KBM-7 (cell line): ENCODE measurements around the gene PARP4.
"Not testable (repeated sequence)": the region's sequence is repeated elsewhere in the genome, so short reads cannot be mapped to it uniquely, and the experiment has no call there.

Experiments used
- DNase-seq: peaks from one replicate; pipeline ENCODE4 v3.0.0-alpha.2; 2015
- in situ Hi-C: fragments of 300-500 bp; cut with MboI; formaldehyde crosslinking; loops from 2 replicates; pipeline ENCODE4 v1.14.3; 2020; ENCODE audit warnings: low sequenced_read_pairs, low pct_unique_long_range_greater_than_20kb, mixed read lengths

PARP4 gene

DNA sequence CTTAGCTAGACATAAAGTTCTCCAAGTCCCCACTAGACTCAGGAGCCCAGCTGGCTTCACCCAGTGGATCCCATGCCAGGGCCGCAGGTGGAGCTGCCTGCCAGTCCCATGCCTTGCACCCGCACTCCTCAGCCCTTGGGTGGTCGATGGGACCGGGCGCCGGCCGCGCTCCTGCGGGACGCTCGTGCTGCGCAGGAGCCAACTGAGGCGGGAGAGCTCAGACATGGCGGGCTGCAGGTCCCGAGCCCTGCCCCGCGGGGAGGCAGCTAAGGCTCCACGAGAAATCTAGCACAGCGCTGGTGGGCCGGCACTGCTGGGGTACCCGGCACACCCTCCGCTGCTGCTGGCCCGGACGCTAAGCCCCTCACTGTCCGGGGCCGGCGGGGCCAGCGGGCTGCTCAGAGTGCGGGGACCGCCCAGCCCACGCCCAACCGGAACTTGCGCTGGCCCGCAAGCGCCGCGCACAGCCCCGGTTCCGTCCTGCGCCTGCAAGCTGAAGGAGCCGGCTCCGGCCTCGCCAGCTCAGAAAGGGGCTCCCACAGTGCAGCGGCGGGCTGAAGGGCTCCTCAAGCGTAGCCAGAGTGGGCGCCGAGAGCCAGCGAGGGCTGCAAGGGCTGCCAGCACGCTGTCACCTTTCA lies 5.8 kb downstream of the PARP4 start:
- in situ Hi-C loops: no loop called here

GRCh38 chr13:24506283-24506682 lies 6.3 kb downstream of the PARP4 start:
- in situ Hi-C loops, DNase-seq: not testable (repeated sequence)

More for the DNA sequence above, 5.8 kb downstream of the PARP4 start:
- no peak for DNase-seq

DNA sequence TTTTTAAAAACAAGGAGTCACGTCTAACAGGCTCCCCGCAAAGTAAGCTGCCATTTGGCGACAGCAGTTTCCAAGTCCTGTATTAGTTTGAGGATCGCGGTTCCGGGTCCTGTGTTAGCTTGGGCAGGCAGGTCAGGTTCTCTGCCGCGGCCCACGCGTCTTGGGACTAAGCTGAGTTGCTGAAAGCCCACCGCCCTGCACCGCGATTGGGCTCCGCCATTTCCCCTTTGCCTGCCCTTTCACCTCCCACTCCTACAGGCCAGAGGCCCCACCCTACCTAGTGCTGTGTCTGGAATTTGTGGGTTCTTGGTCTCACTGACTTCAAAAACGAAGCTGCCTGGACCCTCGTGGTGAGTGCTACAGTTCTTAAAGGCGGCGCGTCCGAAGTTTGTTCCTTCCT lies 6.8 kb downstream of the PARP4 start:
- in situ Hi-C loops: no loop called here
- DNase-seq: no peak

GRCh38 chr13:24505256-24505655 lies 7.3 kb downstream of the PARP4 start:
- in situ Hi-C loops: no loop called here
- peak; percentile 75 for DNase-seq

- no peak for DNase-seq
- in situ Hi-C loops: no loop called here
These were observed 9.2 kb downstream of the PARP4 start for GRCh38 chr13:24503379-24503696.

GRCh38 chr13:24502533-24503378 lies 9.8 kb downstream of the PARP4 start:
- DNase-seq: no peak
- in situ Hi-C loops: no loop called here

DNA sequence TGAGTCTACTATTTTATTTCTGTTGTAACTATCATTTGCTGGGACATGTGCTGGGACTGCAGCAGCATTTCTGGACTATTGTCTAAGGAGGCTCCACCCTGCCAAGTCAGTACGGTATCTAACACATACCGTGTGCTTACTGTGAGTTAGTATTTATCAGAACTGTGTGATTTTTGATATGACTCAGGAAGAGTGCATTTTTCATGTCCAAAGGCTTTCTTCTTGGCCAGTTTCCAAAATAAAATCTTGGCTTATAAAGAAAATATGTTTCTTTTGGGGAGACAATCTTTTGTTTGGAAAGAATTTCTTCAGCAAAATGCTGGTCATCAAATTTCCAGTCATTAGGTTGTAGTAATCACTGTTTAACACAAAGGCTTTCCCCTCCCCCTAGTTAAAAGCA lies 11.6 kb downstream of the PARP4 start:
- DNase-seq: no peak

DNA sequence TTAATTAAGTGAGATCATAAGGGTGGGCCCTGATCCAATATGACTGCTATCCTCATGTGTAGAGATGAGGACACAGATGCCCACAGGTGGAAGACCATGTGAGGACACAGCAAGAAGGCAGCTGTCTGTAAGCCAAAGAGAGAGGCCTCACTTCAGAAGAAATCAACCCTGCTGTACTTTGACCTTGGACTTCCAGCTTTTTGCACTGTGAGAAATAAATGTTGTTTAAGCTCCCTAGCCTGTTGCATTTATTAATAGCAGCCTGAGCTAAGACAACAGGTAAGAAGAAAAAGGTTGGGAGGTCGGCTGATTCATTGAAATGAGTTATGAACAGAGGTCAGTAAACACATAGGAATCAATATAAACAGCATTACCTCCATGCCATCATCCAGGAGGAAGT lies 14.8 kb downstream of the PARP4 start:
- no peak for DNase-seq
- in situ Hi-C loops: no loop called here

More for the DNA sequence above, 11.6 kb downstream of the PARP4 start:
- in situ Hi-C loops: no loop called here

DNA sequence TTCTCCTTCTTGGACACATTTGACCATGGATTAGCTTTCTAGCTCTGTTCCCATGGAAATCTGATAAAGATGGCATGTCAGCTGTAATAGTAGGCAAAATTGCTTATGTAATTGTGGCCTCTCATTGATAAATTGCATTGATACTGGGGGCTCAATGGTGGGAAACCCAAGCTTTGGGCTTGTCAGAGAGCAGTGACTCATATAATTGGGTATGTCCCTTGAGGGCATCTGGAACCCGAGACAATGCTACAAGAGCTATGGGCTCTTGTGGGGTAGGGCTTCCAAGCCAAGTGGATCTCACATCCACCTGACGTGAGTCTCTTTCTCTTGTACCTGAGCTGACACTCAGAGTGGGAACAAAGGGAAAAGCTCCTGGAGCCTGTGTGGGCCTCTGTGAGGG lies 16.3 kb downstream of the PARP4 start:
- in situ Hi-C loops, DNase-seq: not testable (repeated sequence)

- in situ Hi-C loops: no loop called here
These were observed 17.3 kb downstream of the PARP4 start for GRCh38 chr13:24495151-24495729.

DNA sequence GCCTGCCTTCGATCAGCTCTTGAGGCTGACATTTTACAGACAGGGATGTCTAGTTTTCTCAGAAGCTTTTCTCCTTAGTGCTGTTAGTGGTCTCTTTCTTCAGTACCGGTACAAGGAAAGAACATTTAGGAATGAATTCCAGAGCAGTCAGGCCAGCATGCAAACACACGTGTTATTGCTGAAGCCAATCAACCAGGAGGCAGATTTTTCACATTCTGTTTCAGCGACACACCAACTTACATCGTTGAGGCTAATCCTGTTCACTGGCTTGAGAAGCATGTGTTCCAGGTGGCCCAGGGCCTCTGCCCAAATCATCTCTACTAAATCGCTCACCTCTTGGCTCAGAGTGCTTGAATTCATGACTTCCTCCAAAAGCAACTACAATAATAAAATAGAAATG lies 19.2 kb downstream of the PARP4 start:
- no peak for DNase-seq
- in situ Hi-C loops: no loop called here

More at GRCh38 chr13:24495151-24495729, 17.3 kb downstream of the PARP4 start:
- no peak for DNase-seq

DNA sequence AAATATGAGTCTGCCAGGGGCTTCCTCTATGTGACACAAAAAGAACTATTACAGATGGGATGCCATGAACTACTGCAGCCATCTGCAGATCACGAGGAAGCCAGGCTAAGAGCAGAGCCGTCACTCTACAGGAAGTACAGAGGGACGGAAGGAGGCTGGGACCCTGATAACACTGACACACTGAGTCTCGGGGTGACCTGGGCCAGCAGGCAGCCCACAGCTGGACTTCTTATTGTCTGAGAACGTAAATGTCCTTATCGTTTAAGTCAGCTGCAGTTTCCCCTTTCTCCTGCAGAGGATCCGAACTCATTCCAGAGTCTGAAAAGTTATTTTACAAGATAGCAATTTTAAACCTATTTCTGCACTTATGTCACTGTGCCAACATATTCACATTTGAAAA lies 20.7 kb downstream of the PARP4 start:
- DNase-seq: no peak

GRCh38 chr13:24489721-24490120 lies 22.9 kb downstream of the PARP4 start:
- in situ Hi-C loops: no loop called here
- DNase-seq: no peak

More for the DNA sequence above, 20.7 kb downstream of the PARP4 start:
- in situ Hi-C loops: no loop called here

GRCh38 chr13:24488092-24488491 lies 24.5 kb downstream of the PARP4 start:
- DNase-seq, in situ Hi-C loops: not testable (repeated sequence)

GRCh38 chr13:24486017-24486657 lies 26.4 kb downstream of the PARP4 start:
- DNase-seq, in situ Hi-C loops: not testable (repeated sequence)

DNA sequence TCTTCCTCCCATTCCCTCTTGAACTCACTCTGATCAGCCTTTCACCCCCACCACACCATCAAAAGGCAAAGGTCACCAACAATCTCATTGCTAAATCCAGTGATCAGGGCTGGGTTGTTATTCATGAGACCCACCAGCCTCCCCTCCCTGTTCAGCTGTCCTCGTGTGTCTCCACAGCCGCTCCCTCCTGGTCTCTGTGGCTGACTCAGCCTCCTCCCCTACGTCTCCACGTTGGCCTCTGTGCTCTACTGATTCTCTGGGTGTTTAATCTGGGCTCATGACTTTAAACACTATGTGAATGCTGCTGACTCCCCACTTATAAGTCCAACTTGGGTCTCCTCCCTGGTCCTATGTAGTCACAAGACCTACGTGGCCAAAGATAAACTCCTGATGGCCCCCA lies 38.9 kb downstream of the PARP4 start:
- no peak for DNase-seq
- in situ Hi-C loops: no loop called here

- DNase-seq, in situ Hi-C loops: not testable (repeated sequence)
These were observed 40.4 kb downstream of the PARP4 start for GRCh38 chr13:24472129-24472528.

GRCh38 chr13:24463078-24463477 lies 49.5 kb downstream of the PARP4 start:
- in situ Hi-C loops: no loop called here
- no peak for DNase-seq

DNA sequence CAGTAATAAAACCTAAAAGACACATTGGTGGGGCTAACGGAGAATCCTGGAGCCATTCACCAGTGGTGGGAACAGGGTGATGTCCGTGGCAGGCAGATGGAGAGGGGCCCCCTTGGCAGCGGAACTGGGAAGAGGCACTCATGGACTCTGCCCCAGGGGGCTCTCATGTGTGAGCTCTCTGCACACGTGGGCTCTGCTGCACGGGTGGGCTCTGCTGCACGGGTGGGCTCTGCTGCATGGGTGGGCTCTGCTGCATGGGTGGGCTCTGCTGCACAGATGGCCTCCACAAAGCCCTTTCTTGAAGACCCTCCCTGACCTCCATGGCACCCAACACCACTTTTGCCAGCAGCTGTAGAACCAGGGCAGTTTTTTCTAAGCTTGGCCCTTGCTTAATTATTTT lies 52.3 kb downstream of the PARP4 start:
- in situ Hi-C loops: no loop called here
- DNase-seq: no peak

- DNase-seq: no peak
- in situ Hi-C loops: no loop called here
These were observed 52.9 kb downstream of the PARP4 start for GRCh38 chr13:24459726-24460125.
